ENCODE data around the gene RPN2.
A peak's percentile ranks its signal among the peaks of the same experiment; 100 is the strongest.

RPN2 gene

GRCh38 chr20:37265152-37265551, 86.0 kb downstream of the RPN2 start:
- no peak overlapping the region for H3K4me3 ChIP-seq (ENCODE audit: low read depth, low read length)
- in situ Hi-C loops (cut with HindIII; ENCODE audit: low sequenced_read_pairs): no loop called here
- TF ChIP-seq CTCF (IDR thresholded peaks at IDR 0.05; ENCODE audit: low read depth, low read length): no peak
- DNase-seq (ENCODE audit: low read depth, low spot score): no peak

GRCh38 chr20:37266940-37267666, 88.0 kb downstream of the RPN2 start:
- TF ChIP-seq CTCF (IDR thresholded peaks at IDR 0.05; ENCODE audit: low read depth, low read length): no peak
- DNase-seq (ENCODE audit: low read depth, low spot score): no peak
- H3K4me3 ChIP-seq (ENCODE audit: low read depth, low read length): no peak overlapping the region
- in situ Hi-C loops (cut with HindIII; ENCODE audit: low sequenced_read_pairs): no loop called here

- no peak overlapping the region for H3K4me3 ChIP-seq (ENCODE audit: low read depth, low read length)
- TF ChIP-seq CTCF (IDR thresholded peaks at IDR 0.05; ENCODE audit: low read depth, low read length): no peak
- DNase-seq (ENCODE audit: low read depth, low spot score): no peak
- in situ Hi-C loops (cut with HindIII; ENCODE audit: low sequenced_read_pairs): no loop called here
Observed at GRCh38 chr20:37267667-37268313, 88.7 kb downstream of the RPN2 start.

DNA sequence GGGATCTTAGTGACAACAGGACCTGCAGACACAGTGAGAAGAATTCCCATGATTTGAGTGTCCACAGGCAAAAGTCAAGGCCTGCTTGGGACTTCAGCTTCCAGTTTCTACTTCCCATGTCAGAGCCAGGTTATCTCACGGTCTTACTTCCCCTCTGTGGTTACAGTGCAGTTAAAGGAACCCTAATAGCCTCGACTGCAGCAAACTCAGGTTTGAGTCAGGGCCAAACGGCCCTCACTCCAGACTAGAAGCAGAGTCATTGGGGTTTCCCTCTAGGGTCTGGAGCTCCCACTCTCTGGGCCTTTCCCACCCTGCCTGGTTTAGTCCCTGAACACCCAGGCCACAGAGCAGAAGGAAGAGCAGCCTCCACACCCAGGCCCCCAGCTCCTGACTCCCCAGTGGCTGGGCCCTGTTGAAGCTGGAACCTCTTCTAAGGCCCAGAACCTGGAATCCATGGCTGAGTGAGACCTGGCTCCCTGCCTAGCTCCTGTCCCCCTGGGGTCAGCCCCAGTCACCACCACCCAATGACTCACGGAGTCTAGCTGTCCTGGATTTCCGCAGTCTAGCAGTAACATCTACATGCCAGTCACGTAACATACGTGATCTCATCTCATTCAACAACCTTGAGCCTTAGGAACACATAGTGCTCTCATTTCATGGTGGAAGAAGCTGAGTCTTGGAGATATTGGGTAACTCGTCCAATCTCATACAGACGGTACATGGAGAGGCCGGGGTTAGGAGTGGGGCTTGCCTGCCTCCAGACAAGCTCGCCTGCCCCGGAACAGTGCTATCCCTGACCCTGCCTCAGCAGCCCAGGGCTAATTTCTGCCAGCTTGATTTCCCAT, 91.7 kb downstream of the RPN2 start:
- no peak overlapping the region for H3K4me3 ChIP-seq (ENCODE audit: low read depth, low read length)
- DNase-seq (ENCODE audit: low read depth, low spot score): peak; percentile 11
- no peak for TF ChIP-seq CTCF (IDR thresholded peaks at IDR 0.05; ENCODE audit: low read depth, low read length)
- in situ Hi-C loops (cut with HindIII; ENCODE audit: low sequenced_read_pairs): no loop called here

GRCh38 chr20:37271421-37271768, 92.3 kb downstream of the RPN2 start:
- no peak for DNase-seq (ENCODE audit: low read depth, low spot score)
- in situ Hi-C loops (cut with HindIII; ENCODE audit: low sequenced_read_pairs): no loop called here
- H3K4me3 ChIP-seq (ENCODE audit: low read depth, low read length): no peak overlapping the region
- TF ChIP-seq CTCF (IDR thresholded peaks at IDR 0.05; ENCODE audit: low read depth, low read length): no peak

DNA sequence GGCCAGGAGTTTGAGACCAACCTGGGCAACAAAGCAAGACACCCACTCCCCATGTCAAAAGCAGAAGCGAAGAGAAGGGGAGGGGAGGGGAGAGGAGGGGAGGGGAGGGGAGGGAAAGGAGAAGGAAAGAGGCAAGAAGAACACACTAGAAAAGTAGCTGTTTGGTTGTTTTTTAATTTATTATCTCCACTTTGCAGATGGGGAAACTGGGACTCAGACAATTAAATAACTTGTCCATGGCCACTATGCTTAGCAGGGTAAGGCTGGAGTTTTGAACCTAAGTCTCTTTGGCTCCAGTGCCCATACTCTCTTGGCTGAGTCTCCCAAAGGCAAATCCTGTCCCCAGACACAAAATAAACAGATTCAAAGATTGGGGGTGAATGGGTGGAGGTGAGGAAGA, 94.9 kb downstream of the RPN2 start:
- DNase-seq (ENCODE audit: low read depth, low spot score): no peak
- no peak overlapping the region for H3K4me3 ChIP-seq (ENCODE audit: low read depth, low read length)
- in situ Hi-C loops (cut with HindIII; ENCODE audit: low sequenced_read_pairs): no loop called here
- no peak for TF ChIP-seq CTCF (IDR thresholded peaks at IDR 0.05; ENCODE audit: low read depth, low read length)
